GM23338 (cell line): ENCODE measurements around the gene FBLN2. TPM values are rescaled to one million over a fixed set of nuclear protein-coding genes. Genes with fewer than 3 reads are reported as not detected.

Source experiments
- ATAC-seq: fragments of 200-7000 bp; cut with Tn5 transposase; 3 replicates; pipeline ENCODE4 v1.9.1; 2020
- DNase-seq: peaks from one replicate; pipeline ENCODE4 v3.0.0-alpha.2; 2015; ENCODE audit warnings: low spot score
- H2AFZ ChIP-seq: fragments of 200-600 bp; sonication (generic); 2 replicates; pipeline ENCODE4 v1.8.0; 2016; ENCODE audit warnings: antibody characterized with exemption, mild to moderate bottlenecking, moderate library complexity
- H3F3A ChIP-seq: fragments of 200-600 bp; sonication (generic); replicated peaks from 2 replicates; pipeline ENCODE4 v1.8.0; 2017; ENCODE audit warnings: antibody characterized with exemption, mixed run types, low read depth
- H3K27ac ChIP-seq: fragments of 200-600 bp; sonication (generic); 2 replicates; pipeline ENCODE4 v1.6.1; 2016; ENCODE audit warnings: low read depth
- H3K27me3 ChIP-seq: fragments of 200-600 bp; sonication (generic); 2 replicates; pipeline ENCODE4 v1.8.0; 2016; ENCODE audit warnings: mild to moderate bottlenecking, mixed run types, moderate library complexity; ENCODE audit not compliant: insufficient read depth
- H3K36me3 ChIP-seq: fragments of 200-600 bp; sonication (generic); 2 replicates; pipeline ENCODE4 v1.8.0; 2016; ENCODE audit warnings: mild to moderate bottlenecking; ENCODE audit not compliant: insufficient read depth
- H3K4me1 ChIP-seq: fragments of 200-600 bp; sonication (generic); 2 replicates; pipeline ENCODE4 v1.8.0; 2016; ENCODE audit warnings: mild to moderate bottlenecking, moderate library complexity; ENCODE audit not compliant: insufficient read depth
- H3K4me2 ChIP-seq: fragments of 200-600 bp; sonication (generic); 2 replicates; pipeline ENCODE4 v1.7.1; 2017; ENCODE audit warnings: mixed run types
- H3K4me3 ChIP-seq: fragments of 200-600 bp; sonication (generic); 2 replicates; pipeline ENCODE4 v1.6.1; 2016; ENCODE audit warnings: mixed run types
- H3K79me2 ChIP-seq: fragments of 200-600 bp; sonication (generic); replicated peaks from 2 replicates; pipeline ENCODE4 v1.8.0; 2017; ENCODE audit warnings: mild to moderate bottlenecking; ENCODE audit not compliant: insufficient read depth
- H3K9me2 ChIP-seq: fragments of 200-600 bp; sonication (generic); 2 replicates; pipeline ENCODE4 v1.8.0; 2017; ENCODE audit not compliant: insufficient read depth
- H4K20me1 ChIP-seq: fragments of 200-600 bp; sonication (generic); replicated peaks from 2 replicates; pipeline ENCODE4 v1.8.0; 2017; ENCODE audit warnings: mild to moderate bottlenecking; ENCODE audit not compliant: insufficient read depth
- H3K27ac Mint-ChIP-seq: 2 replicates; pipeline ENCODE4 v1.8.0; 2020; ENCODE audit warnings: inconsistent platforms, mild to moderate bottlenecking, moderate library complexity, mixed read lengths
- H3K27me3 Mint-ChIP-seq: 3 replicates; pipeline ENCODE4 v1.8.0; 2022; ENCODE audit warnings: low read depth, mild to moderate bottlenecking, moderate library complexity, mixed read lengths, inconsistent platforms; ENCODE audit not compliant: insufficient read depth, poor library complexity
- H3K36me3 Mint-ChIP-seq: 3 replicates; pipeline ENCODE4 v1.8.0; 2021; ENCODE audit warnings: low read depth, mild to moderate bottlenecking, inconsistent platforms, moderate library complexity, mixed read lengths
- H3K4me1 Mint-ChIP-seq: 3 replicates; pipeline ENCODE4 v1.8.0; 2020; ENCODE audit warnings: mild to moderate bottlenecking, inconsistent platforms, mixed read lengths
- H3K4me3 Mint-ChIP-seq: 3 replicates; pipeline ENCODE4 v1.8.0; 2021; ENCODE audit warnings: moderate library complexity, mild to moderate bottlenecking, inconsistent platforms, mixed read lengths
- H3K9me3 Mint-ChIP-seq: 3 replicates; pipeline ENCODE4 v1.8.0; 2020; ENCODE audit warnings: moderate library complexity, mild to moderate bottlenecking, inconsistent platforms, mixed read lengths
- CREB1 ChIP-seq: fragments of 250-450 bp; sonication (Bioruptor Pico); IDR thresholded peaks from 2 replicates; pipeline ENCODE4 v1.5.0; 2020; ENCODE audit warnings: low read depth, mild to moderate bottlenecking, moderate library complexity
- EZH2 ChIP-seq: fragments of 200-600 bp; sonication (generic); IDR thresholded peaks from one replicate; pipeline ENCODE4 v1.8.0; 2017; ENCODE audit warnings: antibody characterized with exemption, mild to moderate bottlenecking, low read depth; ENCODE audit not compliant: unreplicated experiment
- EZH2phosphoT487 ChIP-seq: fragments of 200-600 bp; sonication (generic); IDR thresholded peaks from one replicate; pipeline ENCODE4 v1.8.1; 2018; ENCODE audit warnings: antibody characterized with exemption; ENCODE audit not compliant: unreplicated experiment
- JUNB ChIP-seq: IDR thresholded peaks from one replicate; pipeline ENCODE4 v1.6.1; 2016; ENCODE audit warnings: antibody characterized with exemption; ENCODE audit not compliant: unreplicated experiment
- NANOG ChIP-seq: IDR thresholded peaks from 2 replicates; pipeline ENCODE4 v1.6.1; 2016; ENCODE audit warnings: antibody characterized with exemption, borderline replicate concordance
- POLR2AphosphoS5 ChIP-seq: IDR thresholded peaks from 2 replicates; pipeline ENCODE4 v1.6.1; 2016; ENCODE audit warnings: antibody characterized with exemption, low read depth
- STAT1 ChIP-seq: IDR thresholded peaks from one replicate; pipeline ENCODE4 v1.6.1; 2016; ENCODE audit warnings: antibody characterized with exemption; ENCODE audit not compliant: unreplicated experiment
- ZNF114 ChIP-seq: fragments of 250-450 bp; sonication (Bioruptor Pico); IDR thresholded peaks from 2 replicates; pipeline ENCODE4 v1.5.0; 2020; ENCODE audit warnings: mild to moderate bottlenecking, moderate library complexity
- ZNF331 ChIP-seq: fragments of 250-450 bp; sonication (Bioruptor Pico); IDR thresholded peaks from 2 replicates; pipeline ENCODE4 v1.5.0; 2020; ENCODE audit warnings: low read depth, mild to moderate bottlenecking, moderate library complexity
- ZNF462 ChIP-seq: fragments of 250-450 bp; sonication (Bioruptor Pico); IDR thresholded peaks from 2 replicates; pipeline ENCODE4 v1.5.0; 2020; ENCODE audit warnings: mild to moderate bottlenecking, moderate library complexity
- polyA plus RNA-seq: library from polyadenylated mRNA; unstranded; fragments of >200 nt; fragmentation: Nextera tagmentation; extraction: Ambion mirVana; gene quantifications from 2 replicates; pipeline ENCODE4 v1.2.1, GENCODE V29; 2016
- total RNA-seq: library from RNA; depleted of rRNA; stranded (reverse); fragments of >200 nt; shearing (Covaris generic); gene quantifications from 2 replicates; pipeline ENCODE4 v1.2.3, GENCODE V29; 2014
- TF ChIP-seq, protein P1 (sequence below): IDR thresholded peaks from one replicate; pipeline ENCODE4 v1.6.1; 2018; ENCODE audit warnings: antibody characterized with exemption; ENCODE audit not compliant: unreplicated experiment
- TF ChIP-seq, protein P2 (sequence below): IDR thresholded peaks from 2 replicates; pipeline ENCODE4 v1.6.1; 2016; ENCODE audit warnings: antibody characterized with exemption
- TF ChIP-seq, protein P3 (sequence below), 2 experiments: fragments of 200-600 bp in 1 of 2; sonication (generic) in 1 of 2; conservative IDR thresholded peaks; 2 replicates each; pipeline versions ENCODE4 v1.5.1 to v1.6.1; 2016 to 2017; ENCODE audit warnings: antibody characterized with exemption in 2 of 2, low read depth in 2 of 2, mild to moderate bottlenecking in 2 of 2, moderate library complexity in 1 of 2

Gene FBLN2
- total and polyA plus RNA-seq, 2 experiments from 2014 or later: 18.8 to 26.8 TPM

GRCh38 chr3:13615019-13615528 lies 66.1 kb downstream of the FBLN2 start:
- H3K27me3 ChIP-seq: no peaks in the 10 kb centered on the region
- H3K27ac Mint-ChIP-seq: no peak overlapping the region
- no peaks in the 10 kb centered on the region for H3K4me1 ChIP-seq
- H3K27me3 Mint-ChIP-seq: peaks cover 1% of the 10 kb centered on the region
- no peak overlapping the region for H3K4me3 Mint-ChIP-seq
- no peaks in the 10 kb centered on the region for H3F3A ChIP-seq
- H3K4me1 Mint-ChIP-seq: peaks cover 2% of the 10 kb centered on the region; the same call in 1 of the 3 replicates
- H3K36me3 ChIP-seq: no peaks in the 10 kb centered on the region
- ATAC-seq (no peak), DNase-seq (no peak)
- no peak overlapping the region for H3K4me3 ChIP-seq
- TF ChIP-seq ZNF114 (CRISPR knock-in tag): no peak
- TF ChIP-seq, protein P1, sequence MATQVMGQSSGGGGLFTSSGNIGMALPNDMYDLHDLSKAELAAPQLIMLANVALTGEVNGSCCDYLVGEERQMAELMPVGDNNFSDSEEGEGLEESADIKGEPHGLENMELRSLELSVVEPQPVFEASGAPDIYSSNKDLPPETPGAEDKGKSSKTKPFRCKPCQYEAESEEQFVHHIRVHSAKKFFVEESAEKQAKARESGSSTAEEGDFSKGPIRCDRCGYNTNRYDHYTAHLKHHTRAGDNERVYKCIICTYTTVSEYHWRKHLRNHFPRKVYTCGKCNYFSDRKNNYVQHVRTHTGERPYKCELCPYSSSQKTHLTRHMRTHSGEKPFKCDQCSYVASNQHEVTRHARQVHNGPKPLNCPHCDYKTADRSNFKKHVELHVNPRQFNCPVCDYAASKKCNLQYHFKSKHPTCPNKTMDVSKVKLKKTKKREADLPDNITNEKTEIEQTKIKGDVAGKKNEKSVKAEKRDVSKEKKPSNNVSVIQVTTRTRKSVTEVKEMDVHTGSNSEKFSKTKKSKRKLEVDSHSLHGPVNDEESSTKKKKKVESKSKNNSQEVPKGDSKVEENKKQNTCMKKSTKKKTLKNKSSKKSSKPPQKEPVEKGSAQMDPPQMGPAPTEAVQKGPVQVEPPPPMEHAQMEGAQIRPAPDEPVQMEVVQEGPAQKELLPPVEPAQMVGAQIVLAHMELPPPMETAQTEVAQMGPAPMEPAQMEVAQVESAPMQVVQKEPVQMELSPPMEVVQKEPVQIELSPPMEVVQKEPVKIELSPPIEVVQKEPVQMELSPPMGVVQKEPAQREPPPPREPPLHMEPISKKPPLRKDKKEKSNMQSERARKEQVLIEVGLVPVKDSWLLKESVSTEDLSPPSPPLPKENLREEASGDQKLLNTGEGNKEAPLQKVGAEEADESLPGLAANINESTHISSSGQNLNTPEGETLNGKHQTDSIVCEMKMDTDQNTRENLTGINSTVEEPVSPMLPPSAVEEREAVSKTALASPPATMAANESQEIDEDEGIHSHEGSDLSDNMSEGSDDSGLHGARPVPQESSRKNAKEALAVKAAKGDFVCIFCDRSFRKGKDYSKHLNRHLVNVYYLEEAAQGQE: no peak
- TF ChIP-seq ZNF462: no peak
- no peak for TF ChIP-seq EZH2
- no peak for TF ChIP-seq NANOG
- TF ChIP-seq EZH2phosphoT487: no peak
- no peak for TF ChIP-seq JUNB
- TF ChIP-seq, protein P2, sequence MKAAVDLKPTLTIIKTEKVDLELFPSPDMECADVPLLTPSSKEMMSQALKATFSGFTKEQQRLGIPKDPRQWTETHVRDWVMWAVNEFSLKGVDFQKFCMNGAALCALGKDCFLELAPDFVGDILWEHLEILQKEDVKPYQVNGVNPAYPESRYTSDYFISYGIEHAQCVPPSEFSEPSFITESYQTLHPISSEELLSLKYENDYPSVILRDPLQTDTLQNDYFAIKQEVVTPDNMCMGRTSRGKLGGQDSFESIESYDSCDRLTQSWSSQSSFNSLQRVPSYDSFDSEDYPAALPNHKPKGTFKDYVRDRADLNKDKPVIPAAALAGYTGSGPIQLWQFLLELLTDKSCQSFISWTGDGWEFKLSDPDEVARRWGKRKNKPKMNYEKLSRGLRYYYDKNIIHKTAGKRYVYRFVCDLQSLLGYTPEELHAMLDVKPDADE: no peak
- TF ChIP-seq ZNF331: no peak
- no peak for TF ChIP-seq CREB1 (CRISPR knock-in tag)
- no peak for TF ChIP-seq POLR2AphosphoS5
- no peak for TF ChIP-seq STAT1
- TF ChIP-seq, protein P3, sequence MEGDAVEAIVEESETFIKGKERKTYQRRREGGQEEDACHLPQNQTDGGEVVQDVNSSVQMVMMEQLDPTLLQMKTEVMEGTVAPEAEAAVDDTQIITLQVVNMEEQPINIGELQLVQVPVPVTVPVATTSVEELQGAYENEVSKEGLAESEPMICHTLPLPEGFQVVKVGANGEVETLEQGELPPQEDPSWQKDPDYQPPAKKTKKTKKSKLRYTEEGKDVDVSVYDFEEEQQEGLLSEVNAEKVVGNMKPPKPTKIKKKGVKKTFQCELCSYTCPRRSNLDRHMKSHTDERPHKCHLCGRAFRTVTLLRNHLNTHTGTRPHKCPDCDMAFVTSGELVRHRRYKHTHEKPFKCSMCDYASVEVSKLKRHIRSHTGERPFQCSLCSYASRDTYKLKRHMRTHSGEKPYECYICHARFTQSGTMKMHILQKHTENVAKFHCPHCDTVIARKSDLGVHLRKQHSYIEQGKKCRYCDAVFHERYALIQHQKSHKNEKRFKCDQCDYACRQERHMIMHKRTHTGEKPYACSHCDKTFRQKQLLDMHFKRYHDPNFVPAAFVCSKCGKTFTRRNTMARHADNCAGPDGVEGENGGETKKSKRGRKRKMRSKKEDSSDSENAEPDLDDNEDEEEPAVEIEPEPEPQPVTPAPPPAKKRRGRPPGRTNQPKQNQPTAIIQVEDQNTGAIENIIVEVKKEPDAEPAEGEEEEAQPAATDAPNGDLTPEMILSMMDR (conservative IDR thresholded peaks at IDR 0.05; ENCODE audit: low read depth in 2 of 2): no peak
- no peaks in the 10 kb centered on the region; the same call in 2 of the 3 replicates for H3K9me3 Mint-ChIP-seq
- H3K79me2 ChIP-seq: no peaks in the 10 kb centered on the region
- no peaks in the 10 kb centered on the region for H4K20me1 ChIP-seq
- peaks cover 8% of the 10 kb centered on the region for H3K36me3 Mint-ChIP-seq
- no peak overlapping the region for H3K4me2 ChIP-seq
- no peak overlapping the region for H3K27ac ChIP-seq
- no peak overlapping the region for H2AFZ ChIP-seq
- 0 out of 2 replicates have a peak, but pooled peaks cover 9% of the 10 kb centered on the region for H3K9me2 ChIP-seq
